Activated naive CD4-positive, alpha-beta T cell treated with anti-CD3 and anti-CD28 coated beads, Interleukin-2, amount 50 U/mL, for 24 hours (primary cell): ENCODE data around the gene DAP3.
"Not testable (repeated sequence)": the region's sequence is repeated elsewhere in the genome, so short reads cannot be mapped to it uniquely, and the experiment has no call there.

Source experiments
- H3K27ac Mint-ChIP-seq: one replicate; pipeline ENCODE4 v1.8.0; 2021; ENCODE audit warnings: mild to moderate bottlenecking, mixed read lengths
- H3K27me3 Mint-ChIP-seq: one replicate; pipeline ENCODE4 v1.8.0; 2021; ENCODE audit warnings: mixed read lengths
- H3K36me3 Mint-ChIP-seq: one replicate; pipeline ENCODE4 v1.8.0; 2021; ENCODE audit warnings: mixed read lengths
- H3K4me1 Mint-ChIP-seq: one replicate; pipeline ENCODE4 v1.8.0; 2021; ENCODE audit warnings: mixed read lengths
- H3K4me3 Mint-ChIP-seq: one replicate; pipeline ENCODE4 v1.8.0; 2021; ENCODE audit warnings: mild to moderate bottlenecking, mixed read lengths
- H3K9me3 Mint-ChIP-seq: one replicate; pipeline ENCODE4 v1.8.0; 2021; ENCODE audit warnings: mixed read lengths

DAP3 gene

GRCh38 chr1:155689081-155689607 lies at the start of gene DAP3:
Gene DAP3 (plus strand): TSS chr1:155689091. CDS start chr1:155709780, 20,689 bp downstream.
- not testable (repeated sequence) for H3K9me3 Mint-ChIP-seq, H3K27me3 Mint-ChIP-seq
- Mint-ChIP-seq H3K4me1 (peaks cover 73% of the 10 kb centered on the region), H3K27ac (peak within 1 kb of the TSS; percentile 94), H3K4me3 (peak within 1 kb of the TSS; percentile 98), H3K36me3 (peaks cover 20% of the 10 kb centered on the region)

GRCh38 chr1:155640367-155640766 lies 48.5 kb upstream of the DAP3 start:
- H3K4me3 Mint-ChIP-seq: no peak overlapping the region
- no peaks in the 10 kb centered on the region for H3K9me3 Mint-ChIP-seq
- H3K27ac Mint-ChIP-seq: no peak overlapping the region
- no peaks in the 10 kb centered on the region for H3K27me3 Mint-ChIP-seq
- H3K36me3 Mint-ChIP-seq: peaks cover 1% of the 10 kb centered on the region
- peaks cover 25% of the 10 kb centered on the region for H3K4me1 Mint-ChIP-seq

- H3K9me3 Mint-ChIP-seq, H3K27ac Mint-ChIP-seq, H3K36me3 Mint-ChIP-seq, H3K4me3 Mint-ChIP-seq, H3K27me3 Mint-ChIP-seq, H3K4me1 Mint-ChIP-seq: not testable (repeated sequence)
Measured at GRCh38 chr1:155642559-155643180, 46.2 kb upstream of the DAP3 start.

- Mint-ChIP-seq H3K36me3 (peaks cover 4% of the 10 kb centered on the region), H3K27me3 (no peaks in the 10 kb centered on the region), H3K9me3 (no peaks in the 10 kb centered on the region), H3K27ac (no peak overlapping the region), H3K4me3 (no peak overlapping the region), H3K4me1 (peaks cover 2% of the 10 kb centered on the region)
Measured at GRCh38 chr1:155643230-155643629, 45.7 kb upstream of the DAP3 start.

- no peaks in the 10 kb centered on the region for H3K9me3 Mint-ChIP-seq
- peaks cover 4% of the 10 kb centered on the region for H3K36me3 Mint-ChIP-seq
- no peak overlapping the region for H3K27ac Mint-ChIP-seq
- no peaks in the 10 kb centered on the region for H3K27me3 Mint-ChIP-seq
- H3K4me3 Mint-ChIP-seq: no peak overlapping the region
- no peaks in the 10 kb centered on the region for H3K4me1 Mint-ChIP-seq
Measured at GRCh38 chr1:155645034-155645598, 43.8 kb upstream of the DAP3 start.

- Mint-ChIP-seq H3K4me3 (no peak overlapping the region), H3K9me3 (no peaks in the 10 kb centered on the region), H3K4me1 (no peaks in the 10 kb centered on the region), H3K27me3 (no peaks in the 10 kb centered on the region), H3K27ac (no peak overlapping the region), H3K36me3 (peaks cover 4% of the 10 kb centered on the region)
Measured at GRCh38 chr1:155645648-155646047, 43.2 kb upstream of the DAP3 start.

GRCh38 chr1:155646307-155646706 lies 42.6 kb upstream of the DAP3 start:
- Mint-ChIP-seq H3K27ac (no peak overlapping the region), H3K9me3 (no peaks in the 10 kb centered on the region), H3K4me1 (no peaks in the 10 kb centered on the region), H3K27me3 (no peaks in the 10 kb centered on the region), H3K4me3 (no peak overlapping the region), H3K36me3 (peaks cover 4% of the 10 kb centered on the region)

GRCh38 chr1:155648207-155649147 lies 40.4 kb upstream of the DAP3 start:
- H3K4me1 Mint-ChIP-seq: no peaks in the 10 kb centered on the region
- H3K4me3 Mint-ChIP-seq: no peak overlapping the region
- H3K36me3 Mint-ChIP-seq: peaks cover 4% of the 10 kb centered on the region
- no peaks in the 10 kb centered on the region for H3K9me3 Mint-ChIP-seq
- H3K27ac Mint-ChIP-seq: no peak overlapping the region
- H3K27me3 Mint-ChIP-seq: no peaks in the 10 kb centered on the region

GRCh38 chr1:155649676-155650075 lies 39.2 kb upstream of the DAP3 start:
- Mint-ChIP-seq H3K27me3 (no peaks in the 10 kb centered on the region), H3K27ac (no peak overlapping the region), H3K4me3 (no peak overlapping the region), H3K36me3 (peaks cover 4% of the 10 kb centered on the region), H3K9me3 (no peaks in the 10 kb centered on the region), H3K4me1 (no peaks in the 10 kb centered on the region)

GRCh38 chr1:155650231-155650757 lies 38.6 kb upstream of the DAP3 start:
- Mint-ChIP-seq H3K4me1 (no peaks in the 10 kb centered on the region), H3K4me3 (no peak overlapping the region), H3K9me3 (no peaks in the 10 kb centered on the region), H3K36me3 (peaks cover 4% of the 10 kb centered on the region), H3K27me3 (no peaks in the 10 kb centered on the region), H3K27ac (no peak overlapping the region)

- H3K4me1 Mint-ChIP-seq: no peaks in the 10 kb centered on the region
- no peaks in the 10 kb centered on the region for H3K27me3 Mint-ChIP-seq
- H3K27ac Mint-ChIP-seq: no peak overlapping the region
- H3K9me3 Mint-ChIP-seq: no peaks in the 10 kb centered on the region
- no peak overlapping the region for H3K4me3 Mint-ChIP-seq
- H3K36me3 Mint-ChIP-seq: no peaks in the 10 kb centered on the region
Measured at GRCh38 chr1:155651861-155652661, 36.8 kb upstream of the DAP3 start.

GRCh38 chr1:155652951-155653350 lies 35.9 kb upstream of the DAP3 start:
- Mint-ChIP-seq H3K9me3 (no peaks in the 10 kb centered on the region), H3K27ac (no peak overlapping the region), H3K4me1 (no peaks in the 10 kb centered on the region), H3K4me3 (no peak overlapping the region), H3K27me3 (no peaks in the 10 kb centered on the region), H3K36me3 (no peaks in the 10 kb centered on the region)

GRCh38 chr1:155657463-155657862 lies 31.4 kb upstream of the DAP3 start:
- no peaks in the 10 kb centered on the region for H3K4me1 Mint-ChIP-seq
- H3K4me3 Mint-ChIP-seq: no peak overlapping the region
- peaks cover 12% of the 10 kb centered on the region for H3K36me3 Mint-ChIP-seq
- H3K9me3 Mint-ChIP-seq: no peaks in the 10 kb centered on the region
- H3K27ac Mint-ChIP-seq: no peak overlapping the region
- no peaks in the 10 kb centered on the region for H3K27me3 Mint-ChIP-seq

- H3K4me1 Mint-ChIP-seq, H3K4me3 Mint-ChIP-seq, H3K27me3 Mint-ChIP-seq, H3K27ac Mint-ChIP-seq, H3K9me3 Mint-ChIP-seq: not testable (repeated sequence)
- H3K36me3 Mint-ChIP-seq: peaks cover 14% of the 10 kb centered on the region
Measured at GRCh38 chr1:155661239-155661638, 27.7 kb upstream of the DAP3 start.
